HG03520 (cell line): Measurements from ENCODE around the gene HERC3.

Source experiments
- ATAC-seq: cut with Tn5 transposase; IDR thresholded peaks from one replicate; pipeline ENCODE4 v1.9.1; 2021; ENCODE audit warnings: mild to moderate bottlenecking, moderate library complexity; ENCODE audit not compliant: unreplicated experiment

HERC3 gene

DNA sequence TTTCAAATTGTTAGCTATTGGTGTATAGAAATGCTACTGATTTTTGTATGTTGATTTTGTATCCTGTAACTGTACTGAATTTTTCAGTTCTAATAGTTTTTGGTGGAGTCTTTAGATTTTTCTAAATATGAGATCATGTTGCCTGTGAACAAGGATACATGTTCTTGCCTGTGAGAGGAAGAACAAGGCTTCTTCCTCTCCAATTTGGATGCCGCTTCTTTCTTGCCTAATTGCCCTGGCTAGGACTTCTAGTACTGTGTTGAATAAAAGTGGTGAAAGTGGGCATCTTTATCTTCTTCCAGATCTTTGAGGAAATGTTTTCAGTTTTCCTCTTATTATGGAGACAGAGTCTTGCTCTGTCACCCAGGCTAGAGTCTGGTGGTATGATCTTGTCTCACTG, 121.5 kb downstream of the HERC3 start:
- ATAC-seq, result no peak

DNA sequence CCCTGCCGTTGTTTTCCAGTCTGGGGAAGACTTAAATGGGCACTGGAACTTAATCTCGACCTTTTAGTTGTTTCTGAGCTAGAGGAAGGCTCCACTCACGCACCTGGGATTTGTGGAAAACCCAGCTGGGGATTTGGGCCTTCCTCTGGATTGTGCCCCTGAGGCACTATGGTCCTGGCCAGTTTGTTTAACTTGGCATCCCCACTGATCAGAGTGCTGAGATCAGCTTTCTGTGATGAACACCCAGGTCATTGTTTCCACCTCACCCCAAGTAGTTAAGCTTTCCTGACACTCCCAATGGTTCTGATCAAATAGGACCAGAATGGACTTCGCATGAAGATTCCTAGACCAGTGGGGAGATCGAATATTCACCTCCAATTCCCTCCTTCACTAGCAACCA, 125.8 kb downstream of the HERC3 start:
- no peak for ATAC-seq

DNA sequence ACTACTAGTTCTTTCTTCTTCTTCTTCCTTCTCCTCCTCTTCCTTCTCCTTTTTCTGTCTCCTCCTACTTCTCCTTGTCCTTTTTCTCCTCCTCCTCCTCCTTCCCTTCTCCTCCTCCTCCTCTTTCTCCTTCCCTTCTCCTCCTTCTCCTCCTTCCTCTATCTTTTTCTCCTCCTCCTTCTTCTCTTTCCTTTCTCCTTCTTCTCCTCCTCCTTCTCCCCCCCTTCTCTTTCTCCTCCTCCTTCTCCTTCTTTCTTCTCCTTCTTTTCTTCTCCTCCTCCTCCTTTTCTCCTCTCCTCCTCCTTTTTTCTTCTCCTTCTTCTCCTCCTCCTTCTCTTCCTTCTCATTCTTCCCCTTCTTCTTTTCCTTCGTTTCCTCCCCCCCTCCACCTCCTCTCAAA, 127.1 kb downstream of the HERC3 start:
- ATAC-seq, result no peak

DNA sequence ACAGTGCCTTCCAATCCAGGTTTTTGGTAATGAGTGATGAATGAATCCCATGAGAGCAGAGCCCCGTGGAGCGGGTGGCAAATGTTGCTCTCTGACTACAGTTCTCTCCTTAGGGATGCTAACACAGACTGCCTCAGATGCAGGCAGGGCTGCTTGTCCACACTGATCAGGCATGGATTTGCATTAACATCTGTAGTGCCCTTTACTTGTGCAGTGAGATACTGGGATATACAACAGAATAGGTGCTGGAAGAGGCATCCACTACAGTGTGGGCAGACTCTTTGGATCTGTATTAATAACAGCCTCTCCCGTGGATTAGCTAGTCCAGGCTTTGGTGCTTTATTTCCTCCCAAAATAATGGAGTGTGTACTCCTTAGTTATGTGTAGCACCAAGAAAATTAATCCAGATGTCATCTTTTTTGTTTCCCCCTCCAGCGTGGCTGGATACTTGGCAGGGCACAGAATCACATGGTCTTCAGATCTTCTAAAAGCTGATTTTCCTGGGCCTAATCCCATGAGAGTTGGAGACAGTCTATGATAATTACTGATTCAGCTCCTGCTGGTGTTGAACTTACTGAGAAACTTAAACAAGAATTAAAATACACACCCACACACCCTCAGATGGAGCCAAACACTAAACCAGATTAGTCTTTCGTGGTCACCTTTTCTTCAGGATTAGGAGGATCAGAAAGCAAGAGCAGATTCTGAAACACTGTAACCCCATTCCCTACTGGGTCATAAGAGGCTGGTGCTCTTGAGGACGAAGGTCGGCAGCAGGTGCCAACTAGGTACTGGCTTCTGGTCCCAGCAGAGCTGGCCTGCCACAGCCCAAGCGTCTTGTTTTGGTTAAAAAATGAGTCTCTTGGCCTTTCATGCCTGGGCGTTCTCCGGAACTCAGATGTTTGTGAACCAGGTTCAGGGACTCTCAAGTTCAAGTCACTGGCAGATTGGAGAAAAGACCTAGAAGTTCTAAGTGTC, 128.5 kb downstream of the HERC3 start:
- ATAC-seq, result no peak

DNA sequence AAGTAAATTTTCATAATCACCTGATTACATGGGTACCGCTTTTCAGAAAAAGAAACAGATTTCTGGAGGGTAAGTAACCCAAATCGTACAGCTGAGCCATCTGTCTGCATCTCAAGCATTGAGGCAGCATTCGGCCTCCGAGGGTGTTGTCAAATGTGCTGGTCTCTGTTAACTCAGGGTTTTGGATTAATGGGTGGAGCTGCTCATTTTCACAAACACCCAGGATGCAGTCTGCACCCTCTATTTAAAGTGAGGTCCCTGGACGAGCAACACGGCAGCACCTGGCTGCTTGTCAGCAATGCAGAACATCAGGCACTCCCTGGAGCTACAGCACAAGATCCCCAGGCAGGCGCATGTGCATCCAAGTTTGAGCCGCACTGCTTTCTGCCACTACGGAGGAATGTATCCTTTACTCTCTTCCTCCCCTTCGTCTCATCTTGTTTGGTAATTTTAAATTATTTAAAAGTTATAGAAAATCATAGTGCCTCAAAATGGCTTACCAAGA, 130.0 kb downstream of the HERC3 start:
- no peak for ATAC-seq

DNA sequence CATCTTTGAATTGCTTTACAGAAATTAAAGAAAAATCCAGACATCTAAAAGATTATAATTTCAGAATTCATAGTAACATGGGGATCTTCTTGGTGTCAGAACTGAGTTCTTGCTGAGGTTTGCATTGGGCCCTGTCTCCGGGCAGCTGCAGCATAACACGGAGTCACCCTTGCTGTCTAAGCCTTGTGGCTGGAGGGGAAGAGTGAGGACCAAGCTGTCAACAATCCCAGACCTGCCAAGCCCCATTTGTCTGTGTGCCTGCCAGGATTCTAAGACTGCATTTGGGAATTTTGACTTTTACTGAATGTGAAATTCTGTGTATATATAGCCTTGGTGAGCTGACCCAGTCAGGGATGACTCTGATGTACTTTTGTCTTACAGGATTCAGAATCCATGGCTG, 130.5 kb downstream of the HERC3 start:
- ATAC-seq, result no peak

DNA sequence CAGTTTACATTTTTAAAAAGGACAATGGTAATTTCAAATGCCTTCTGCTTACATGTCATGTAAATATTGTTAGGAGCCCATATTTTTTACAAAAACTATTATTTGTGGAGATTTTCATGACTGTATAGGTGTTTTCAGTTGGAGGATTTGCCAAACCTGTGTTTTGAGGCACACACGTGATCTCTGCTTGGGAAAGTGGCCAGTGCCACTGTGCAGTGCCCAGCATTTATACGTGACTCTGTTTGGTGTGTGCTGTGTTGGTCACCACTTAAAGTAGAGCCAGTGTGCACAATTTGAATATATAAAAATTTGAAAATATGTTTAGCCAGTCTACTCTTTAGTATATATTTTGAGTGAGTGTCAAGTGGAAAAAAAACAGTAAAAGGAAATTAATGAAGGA, 132.1 kb downstream of the HERC3 start:
- ATAC-seq, result no peak

DNA sequence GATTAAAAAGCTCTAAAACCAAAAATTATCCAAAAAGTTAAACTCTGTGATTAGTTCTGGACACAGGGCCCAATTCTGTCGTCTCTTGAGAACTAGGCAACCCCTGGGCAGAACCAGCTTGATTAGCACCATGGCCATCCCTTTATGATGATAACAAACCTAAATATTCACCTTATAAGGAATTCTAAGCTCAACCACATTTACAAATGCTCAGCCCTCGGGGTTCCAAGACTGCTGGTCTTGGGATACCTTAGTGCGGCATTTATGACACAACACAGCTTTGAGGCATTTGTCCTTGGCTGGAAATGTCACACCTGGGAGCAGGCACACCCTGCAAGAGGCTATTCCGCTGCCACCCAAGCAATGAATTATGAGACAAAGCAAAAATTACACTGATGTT, 132.9 kb downstream of the HERC3 start:
- ATAC-seq, result no peak

DNA sequence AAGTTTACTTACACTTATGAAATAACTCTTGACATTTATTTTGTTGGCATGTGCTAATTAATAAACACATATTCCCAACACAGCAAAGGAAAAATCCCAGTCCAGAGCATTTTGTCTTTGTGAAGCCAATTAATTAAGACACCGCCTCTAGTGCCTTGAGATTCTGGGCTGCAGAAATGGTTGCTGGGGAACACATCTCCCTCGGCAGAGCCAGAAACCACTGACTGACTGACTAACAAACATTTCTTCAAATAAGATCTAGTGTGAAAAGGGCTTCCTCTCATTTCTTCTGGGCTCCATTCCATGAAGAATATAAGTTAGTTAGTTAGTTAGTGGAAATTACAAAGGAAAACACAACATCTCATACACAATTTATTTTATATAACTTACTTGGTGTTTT, 133.7 kb downstream of the HERC3 start:
- no peak for ATAC-seq

DNA sequence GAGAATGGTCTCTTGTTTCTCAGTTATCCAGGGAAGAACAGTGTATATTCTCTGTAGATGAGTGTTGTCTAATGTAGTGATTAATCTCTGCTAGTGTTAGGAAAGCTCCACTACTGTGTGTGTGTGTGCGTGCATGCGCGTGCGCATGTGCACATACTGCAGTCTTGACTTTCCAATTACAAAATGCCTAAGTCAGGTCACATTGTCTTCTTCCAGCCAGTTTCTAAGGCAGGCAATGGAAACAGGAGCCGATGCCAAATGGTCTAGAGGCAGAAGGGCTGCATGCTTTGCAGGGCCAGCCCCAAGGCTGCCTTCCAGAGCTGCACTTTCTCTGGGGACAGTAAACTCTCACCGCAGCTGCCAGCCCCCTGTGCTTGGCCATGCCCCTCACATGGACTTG, 135.9 kb downstream of the HERC3 start:
- ATAC-seq, result no peak

DNA sequence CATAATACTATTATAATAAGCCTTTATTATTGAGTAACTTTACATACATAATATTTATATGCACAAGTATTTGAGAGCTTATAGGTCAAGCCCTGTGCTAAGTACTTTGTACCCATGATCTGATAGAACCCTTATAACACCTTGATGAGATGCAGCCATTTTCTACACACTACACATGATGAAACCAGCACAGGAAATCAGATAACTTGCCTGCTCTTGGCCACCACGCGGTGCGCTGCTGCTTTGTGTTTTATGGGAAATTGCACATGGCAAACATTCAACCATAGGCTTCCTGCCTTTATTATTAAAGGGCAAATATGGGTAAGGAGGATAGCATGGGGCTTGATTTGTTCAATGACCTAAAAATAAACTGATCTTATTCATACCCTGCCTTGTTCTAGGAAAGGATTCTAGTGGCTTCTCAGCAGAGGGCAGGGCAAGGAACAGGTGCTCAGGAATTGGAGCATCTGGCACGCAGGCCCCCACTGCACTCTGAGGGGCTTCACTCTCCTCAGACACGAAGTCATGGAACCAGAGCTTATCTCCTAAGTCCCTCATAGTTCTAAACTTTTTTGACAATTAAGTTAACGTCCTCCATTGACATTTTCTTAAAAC, 137.0 kb downstream of the HERC3 start:
- no peak for ATAC-seq

DNA sequence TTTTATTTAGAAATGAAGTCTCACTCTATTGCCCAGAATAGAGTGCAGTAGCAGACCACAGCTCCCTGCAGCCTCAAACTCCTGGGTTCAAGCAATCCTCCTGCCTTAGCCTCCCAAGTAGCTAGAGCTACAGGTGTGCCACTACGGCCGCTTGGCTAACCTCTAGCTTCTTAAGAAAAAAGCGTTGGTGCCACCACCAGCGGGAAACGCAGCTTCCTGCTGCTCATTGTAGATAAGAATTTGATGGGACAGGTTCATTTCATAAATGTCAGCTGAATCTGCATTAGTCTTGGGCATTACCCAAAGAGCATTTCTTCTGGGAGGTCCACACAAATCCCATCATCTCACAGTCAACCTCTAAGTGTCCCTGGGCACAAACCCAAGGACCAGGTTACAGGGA, 138.5 kb downstream of the HERC3 start:
- no peak for ATAC-seq

DNA sequence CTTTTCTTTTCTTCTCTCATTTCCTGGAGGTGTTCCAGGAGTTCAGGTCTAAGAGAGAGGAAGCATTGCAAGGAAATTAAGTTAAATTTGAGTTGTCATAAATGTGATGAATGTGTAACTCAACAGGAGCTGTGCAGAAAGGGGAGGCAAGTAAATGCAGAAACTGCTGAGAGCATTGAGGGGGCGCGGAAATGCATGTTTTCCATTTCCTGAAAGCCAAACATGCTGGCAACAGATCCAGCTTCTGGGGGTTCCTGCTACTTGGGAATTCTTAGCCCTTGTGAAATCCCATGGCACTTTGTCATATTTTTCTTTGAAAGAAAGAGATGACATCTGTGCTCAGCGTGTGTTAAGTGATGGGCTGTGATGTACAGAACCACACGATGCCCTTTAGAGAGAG, 139.1 kb downstream of the HERC3 start:
- ATAC-seq, result no peak

DNA sequence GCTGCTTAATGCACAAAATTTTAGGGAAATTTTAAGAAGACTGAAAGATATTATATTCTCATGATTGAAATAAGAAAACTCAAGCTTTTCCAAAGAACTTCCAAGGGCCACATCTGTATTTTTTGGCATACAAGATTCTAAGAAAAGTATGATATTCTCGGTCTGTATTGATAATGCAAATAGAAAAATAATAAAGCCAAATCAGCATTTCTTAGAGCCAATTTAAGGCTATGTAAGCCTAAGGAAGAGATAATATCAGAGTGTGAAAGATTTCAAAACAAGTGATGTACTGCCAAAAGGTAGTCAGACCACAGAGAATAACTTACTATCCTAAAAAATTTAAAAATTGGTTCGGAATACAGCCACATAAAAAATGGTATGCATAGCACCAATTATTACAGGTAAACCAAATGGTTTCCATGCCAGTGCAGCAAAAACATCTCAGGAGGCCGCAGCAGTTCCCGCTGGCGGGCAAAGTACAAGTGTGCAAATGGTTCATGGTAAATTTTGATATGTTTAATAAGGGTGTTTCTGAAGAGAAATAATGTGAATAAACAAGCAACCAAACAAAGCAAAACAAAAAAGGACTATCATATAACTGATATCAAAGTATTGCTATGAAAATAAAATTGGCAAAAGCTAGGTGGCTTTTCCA, 140.6 kb downstream of the HERC3 start:
- no peak for ATAC-seq

DNA sequence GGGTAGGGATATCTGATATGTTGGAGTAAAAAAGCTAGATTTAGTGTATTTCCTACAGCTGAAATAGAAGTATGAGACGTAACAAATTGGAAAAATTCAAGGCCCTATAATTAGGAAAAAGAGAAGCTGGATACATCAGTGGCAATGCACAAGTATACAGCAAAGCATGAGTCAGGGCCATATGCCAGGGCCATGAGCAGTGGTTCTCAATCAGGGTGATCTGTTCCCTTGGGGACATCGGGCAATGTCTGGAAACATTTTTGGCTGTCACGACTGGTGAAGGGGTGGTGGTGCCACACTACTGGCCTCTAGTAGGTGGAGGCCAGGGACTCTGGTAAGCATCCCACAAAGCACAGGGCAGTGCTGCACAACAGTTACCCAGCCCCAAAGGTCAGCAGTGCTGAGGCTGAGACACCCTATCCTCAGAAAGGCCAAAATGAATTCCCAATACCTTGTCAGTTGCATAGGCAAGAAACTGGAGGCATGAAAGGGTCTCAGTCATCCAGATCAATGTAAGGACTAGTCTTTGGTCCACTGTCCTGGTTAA, 142.2 kb downstream of the HERC3 start:
- ATAC-seq, result no peak

DNA sequence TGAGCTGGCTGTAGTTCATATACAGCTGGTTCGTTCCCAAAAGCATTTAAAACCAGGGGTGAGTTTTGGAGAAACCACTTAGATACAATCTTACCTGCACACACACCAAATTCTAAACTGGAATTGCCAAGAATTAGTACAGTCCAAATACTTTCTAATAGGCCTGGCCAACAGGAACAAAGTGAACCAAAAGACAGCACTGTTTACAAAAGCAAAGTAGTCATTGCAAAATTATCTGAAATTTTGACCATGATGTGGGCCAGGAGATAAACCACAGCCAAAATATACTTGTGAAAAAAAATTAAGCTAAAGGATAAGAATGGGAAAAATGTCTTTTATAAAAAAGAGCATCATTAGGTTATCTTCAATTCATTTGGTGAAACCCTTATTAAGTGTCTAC, 143.3 kb downstream of the HERC3 start:
- ATAC-seq, result no peak

DNA sequence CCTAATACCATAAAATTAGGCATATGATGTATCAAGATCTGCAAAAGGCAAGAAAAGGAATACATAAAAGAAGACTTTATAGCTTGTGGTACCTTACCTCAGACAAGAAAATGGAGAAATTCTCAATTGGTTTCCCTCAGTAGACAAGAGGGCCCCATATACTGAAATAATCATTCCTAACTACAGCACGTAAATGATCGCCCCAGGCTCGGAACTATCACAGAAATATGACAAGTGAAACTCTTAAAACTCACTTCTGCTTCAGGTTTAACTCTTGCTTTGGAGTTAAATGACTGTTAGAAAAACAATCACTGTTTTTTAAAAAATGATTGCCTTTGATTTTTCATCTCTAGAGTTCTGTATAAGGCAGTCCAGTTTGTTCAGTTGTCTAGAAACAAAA, 144.0 kb downstream of the HERC3 start:
- no peak for ATAC-seq

DNA sequence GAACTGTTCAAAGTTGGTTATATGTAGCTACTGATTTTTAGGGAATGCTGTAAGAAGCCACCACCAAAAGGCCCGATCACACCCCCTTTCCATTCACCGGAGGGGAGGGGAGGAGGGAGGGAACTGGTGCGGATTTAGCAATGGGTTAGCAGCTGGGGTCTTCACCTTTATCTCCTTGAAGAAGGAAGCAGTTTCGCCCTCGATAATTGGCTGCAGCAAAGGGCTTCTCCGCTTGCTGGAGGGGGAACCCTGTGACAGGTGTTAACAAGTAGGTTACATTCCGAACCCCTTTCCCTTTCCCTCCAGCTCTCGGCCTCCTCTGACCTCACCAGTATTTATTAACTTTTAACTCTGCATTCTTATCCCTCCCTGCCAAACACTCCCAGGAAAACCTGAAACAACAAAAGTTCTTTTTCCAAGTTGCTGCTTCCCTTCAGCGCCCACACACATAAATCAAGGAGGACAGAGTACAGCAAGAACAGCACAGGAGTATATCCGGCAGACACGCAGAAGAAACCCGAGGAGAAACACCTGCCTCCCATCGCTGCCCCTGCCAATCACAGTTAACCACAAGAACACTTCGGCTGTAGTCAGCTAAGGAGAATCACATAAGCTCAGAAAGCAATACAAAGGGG, 145.1 kb downstream of the HERC3 start:
- ATAC-seq, result peak; percentile 67

DNA sequence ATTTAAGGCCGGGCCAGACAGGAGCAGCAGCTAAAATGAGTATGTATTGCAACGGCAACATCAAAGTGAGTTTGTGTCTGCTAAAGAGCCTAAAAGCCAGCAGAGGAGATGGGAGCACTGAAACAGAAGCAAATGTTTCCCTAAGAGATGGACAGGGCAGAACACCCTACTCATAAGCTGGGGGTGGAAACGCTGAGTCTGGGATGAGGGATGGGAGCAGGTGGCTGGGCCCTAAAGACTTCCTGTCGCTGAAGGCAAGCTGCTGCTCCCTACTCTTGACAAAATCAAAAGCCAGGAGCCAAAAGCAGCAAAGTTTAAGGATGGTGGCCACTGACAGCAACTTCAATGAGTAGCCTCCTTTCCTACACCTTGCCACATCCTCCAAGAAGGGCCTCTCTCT, 145.9 kb downstream of the HERC3 start:
- no peak for ATAC-seq

DNA sequence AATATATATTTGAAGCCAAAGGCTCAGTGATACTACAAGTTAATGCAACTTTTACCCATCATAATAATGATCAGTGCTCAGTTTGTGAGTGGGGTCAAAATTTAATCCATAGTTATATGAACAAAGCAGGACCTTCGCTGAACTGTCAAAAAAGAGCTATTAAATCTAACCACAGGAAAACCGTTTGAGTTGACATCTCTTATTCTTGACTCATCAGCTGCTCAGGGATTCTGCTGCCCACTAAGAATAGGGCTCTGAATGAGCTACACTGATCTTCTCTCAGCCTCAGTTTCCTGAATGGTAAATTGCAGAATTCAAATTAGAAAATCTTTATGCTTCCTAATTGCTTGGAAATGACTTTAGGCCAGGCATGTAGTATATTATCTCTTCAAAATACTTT, 150.3 kb downstream of the HERC3 start:
- no peak for ATAC-seq

DNA sequence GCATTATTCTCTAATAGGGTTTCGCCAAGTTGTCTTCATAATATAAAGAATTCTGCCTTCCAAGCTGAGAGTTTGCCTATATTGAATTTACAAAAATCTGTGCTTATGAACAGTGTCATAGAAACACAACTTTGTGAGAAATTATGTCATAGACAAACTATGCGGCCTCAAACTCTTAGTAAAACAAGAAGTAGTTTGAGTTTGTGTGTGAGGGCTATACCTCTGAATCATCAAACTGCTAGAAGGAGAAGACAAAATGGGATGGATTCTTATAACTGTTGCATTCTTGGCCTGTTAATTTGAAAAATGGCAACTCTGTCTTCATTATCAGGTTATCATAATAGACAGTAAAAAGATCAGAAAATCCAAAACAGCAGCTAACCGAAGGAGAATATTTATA, 151.4 kb downstream of the HERC3 start:
- ATAC-seq, result no peak
